Spleen (tissue), 11 donors: ENCODE results near the gene ZNF532. TPM values are rescaled to one million over a fixed set of nuclear protein-coding genes. Genes with fewer than 3 reads are reported as not detected.

Experiments used
- DNase-seq: peaks from one replicate; pipeline ENCODE4 v3.0.0-alpha.2; 2020
- H3K27ac ChIP-seq, 8 donors: fragments of 200-600 bp; sonication (generic) in 7 of 8; 1 replicate in 4 of 8; 2 replicates in 4 of 8; pipeline versions ENCODE4 v1.5.0 to v1.8.0; 2016 to 2021; ENCODE audit warnings: inconsistent platforms in 4 of 8, mild to moderate bottlenecking in 4 of 8, moderate library complexity in 1 of 8
- H3K27me3 ChIP-seq, 7 donors: fragments of 200-600 bp; sonication (generic) in 6 of 7; replicated peaks in 1 of 7; 1 replicate in 4 of 7; 2 replicates in 3 of 7; pipeline versions ENCODE4 v1.5.0 to v1.8.0; 2016 to 2021; ENCODE audit warnings: inconsistent platforms in 3 of 7, mild to moderate bottlenecking in 1 of 7
- H3K36me3 ChIP-seq, 6 donors: fragments of 200-600 bp; sonication (generic) in 5 of 6; 1 replicate in 4 of 6; 2 replicates in 2 of 6; pipeline versions ENCODE4 v1.5.0 to v1.8.0; 2016 to 2021; ENCODE audit warnings: inconsistent platforms in 2 of 6
- H3K4me1 ChIP-seq, 6 donors: fragments of 200-600 bp; sonication (generic) in 5 of 6; 1 replicate in 3 of 6; 2 replicates in 3 of 6; pipeline versions ENCODE4 v1.5.0 to v1.8.0; 2016 to 2021; ENCODE audit warnings: inconsistent platforms in 3 of 6
- H3K4me3 ChIP-seq, 8 donors: fragments of 200-600 bp; sonication (generic) in 7 of 8; 1 replicate in 4 of 8; 2 replicates in 4 of 8; pipeline versions ENCODE4 v1.5.0 to v1.8.0; 2016 to 2021; ENCODE audit warnings: inconsistent platforms in 4 of 8, mild to moderate bottlenecking in 4 of 8, moderate library complexity in 2 of 8
- H3K9me3 ChIP-seq, 8 donors: fragments of 200-600 bp; sonication (generic) in 7 of 8; 1 replicate in 4 of 8; 2 replicates in 4 of 8; pipeline versions ENCODE4 v1.5.0 to v1.8.0; 2016 to 2021; ENCODE audit warnings: inconsistent platforms in 4 of 8
- CTCF ChIP-seq, 11 experiments: fragments of 200-600 bp in 7 of 11; fragments of 450-650 bp in 4 of 11; sonication (generic) in 4 of 11; IDR thresholded peaks in 8 of 11; conservative IDR thresholded peaks in 3 of 11; 1 replicate in 7 of 11; 2 replicates in 4 of 11; pipeline versions ENCODE4 v1.4.0 to v1.8.0; 2016 to 2021; ENCODE audit warnings: antibody characterized with exemption in 11 of 11, inconsistent platforms in 4 of 11, mild to moderate bottlenecking in 1 of 11
- POLR2A ChIP-seq, 3 donors: fragments of 450-650 bp; IDR thresholded peaks; one replicate each; pipeline ENCODE4 v1.5.1; 2017; ENCODE audit warnings: antibody characterized with exemption in 3 of 3, mild to moderate bottlenecking in 1 of 3
- POLR2AphosphoS5 ChIP-seq, 3 donors: sonication (generic); formaldehyde crosslinking; IDR thresholded peaks; one replicate each; pipeline ENCODE4 v1.5.1; 2017; ENCODE audit warnings: antibody characterized with exemption in 3 of 3
- WGBS, 5 donors: extraction: QIAGEN DNeasy Blood & Tissue Kit in 3 of 5; methylation state at CpG; one replicate each; pipeline versions ENCODE4 v1.1.5 to v1.1.7; 2013 to 2018; 5-methylcytosine and 5-hydroxymethylcytosine counted together
- intact Hi-C: fragments of 100-400 bp; cut with DNase I; formaldehyde crosslinking; loops from one replicate; pipeline ENCODE4 v1.15.0; 2023; ENCODE audit warnings: low total_unique reads
- polyA plus RNA-seq, 3 donors: library from polyadenylated mRNA; stranded (reverse); fragments of 200-250 nt; gene quantifications; one replicate each; pipeline ENCODE4 v1.2.1, GENCODE V29; 2013
- total RNA-seq, 7 donors: library from RNA; depleted of rRNA in 3 of 7; stranded (reverse); fragments of >200 nt in 3 of 7; fragmentation: NEBNext Ultra II Directional in 4 of 7; extraction: Animal tissue kit (Norgen Biotek cat#: 25700) in 4 of 7; gene quantifications; one replicate each; pipeline versions ENCODE4 v1.1.0 to v1.2.1, GENCODE V29; 2016 to 2021
- donor health status: healthy with polysubstance abuse.
- donor health status: DM: no; HTN: no; CAD: no; lungs with moderate emphysema.
- donor health status: DM: no; HTN: no; CAD: no.
- donor health status: Bipolar disorder and iron deficiency.
- donor health status: healthy.
- donor health status: DM: no; HTN: no; CAD: no.
- donor health status: DM: yes; HTN: yes; CAD: no.

ZNF532 gene
- total and polyA plus RNA-seq, 10 donors, result 5.2 to 64.8 (median 42.4) TPM

GRCh38 chr18:58863539-58864145, 1.0 kb upstream of the ZNF532 start:
- Histone ChIP-seq H3K4me3 (peak overlapping the region in 7 of 8 donors; percentile 20 to 70 (median 39)), H3K27ac (peak overlapping the region; percentile 89 to 95 (median 91)), H3K9me3 (peaks cover 0 to 3% (median 0%) of the 10 kb centered on the region in 8 donors), H3K27me3 (peaks cover 0 to 24% (median 0%) of the 10 kb centered on the region in 7 donors), H3K4me1 (peaks cover 24 to 81% (median 49%) of the 10 kb centered on the region in 6 donors), H3K36me3 (peaks cover 0 to 25% (median 9%) of the 10 kb centered on the region in 6 donors)
- peak; percentile 89 for DNase-seq
- TF ChIP-seq POLR2A (IDR thresholded peaks at IDR 0.05), result no peak
- TF ChIP-seq POLR2AphosphoS5 (IDR thresholded peaks at IDR 0.05), result peak in 2 of 3 donors; percentile 66 to 70
- no peak for TF ChIP-seq CTCF (IDR thresholded peaks at IDR 0.05 in 8 of 11, conservative IDR thresholded peaks at IDR 0.05 in 3 of 11)
- WGBS, 5 donors, result 1 to 5% (median 2%) methylated on average over 19 to 72 of the region's 72 CpGs
- intact Hi-C loops, result no loop called here

GRCh38 chr18:58865033-58865590, 435 bp downstream of the ZNF532 start:
- H3K4me3 ChIP-seq, result peak overlapping the region in 2 of 8 donors; percentile 9 to 70
- WGBS, 5 donors, result 58 to 82% (median 72%) methylated on average over 4 of the region's 4 CpGs
- peaks cover 0 to 3% (median 0%) of the 10 kb centered on the region in 8 donors for H3K9me3 ChIP-seq
- TF ChIP-seq POLR2A (IDR thresholded peaks at IDR 0.05), result no peak
- TF ChIP-seq POLR2AphosphoS5 (IDR thresholded peaks at IDR 0.05), result no peak
- TF ChIP-seq CTCF (IDR thresholded peaks at IDR 0.05 in 8 of 11, conservative IDR thresholded peaks at IDR 0.05 in 3 of 11), result no peak
- DNase-seq, result no peak
- peaks cover 0 to 33% (median 12%) of the 10 kb centered on the region in 6 donors for H3K36me3 ChIP-seq
- peak overlapping the region in 7 of 8 donors; percentile 89 to 95 (median 91) for H3K27ac ChIP-seq
- intact Hi-C loops, result no loop called here
- peaks cover 0 to 24% (median 0%) of the 10 kb centered on the region in 7 donors for H3K27me3 ChIP-seq
- peaks cover 24 to 73% (median 49%) of the 10 kb centered on the region in 6 donors for H3K4me1 ChIP-seq

GRCh38 chr18:58865701-58866065, 1.0 kb downstream of the ZNF532 start:
- H3K27ac ChIP-seq, result peak overlapping the region in 7 of 8 donors; percentile 51 to 95 (median 91)
- intact Hi-C loops, result no loop called here
- H3K27me3 ChIP-seq, result peaks cover 0 to 24% (median 0%) of the 10 kb centered on the region in 7 donors
- H3K36me3 ChIP-seq, result peaks cover 0 to 39% (median 12%) of the 10 kb centered on the region in 6 donors
- 89 to 96% (median 93%) methylated on average over 8 of the region's 8 CpGs for WGBS, 5 donors
- peaks cover 0 to 3% (median 0%) of the 10 kb centered on the region in 8 donors for H3K9me3 ChIP-seq
- TF ChIP-seq CTCF (IDR thresholded peaks at IDR 0.05 in 8 of 11, conservative IDR thresholded peaks at IDR 0.05 in 3 of 11) (no peak), POLR2A (IDR thresholded peaks at IDR 0.05) (no peak), POLR2AphosphoS5 (IDR thresholded peaks at IDR 0.05) (no peak)
- peaks cover 24 to 75% (median 51%) of the 10 kb centered on the region in 6 donors for H3K4me1 ChIP-seq
- no peak overlapping the region for H3K4me3 ChIP-seq
- no peak for DNase-seq
